GM12878 (cell line): ENCODE data around the gene CFAP57. TPM values are rescaled to one million over a fixed set of nuclear protein-coding genes. Genes with fewer than 3 reads are reported as not detected.

ENCODE experiments used
- ATAC-seq: fragments of 200-7000 bp; cut with Tn5 transposase; 3 replicates; pipeline ENCODE4 v1.9.1; 2020; ENCODE audit warnings: mild to moderate bottlenecking, moderate library complexity
- BruUV-seq: library from RNA; stranded (reverse); fragments of 400-500 nt; replicated peaks from 2 replicates; lab custom pipeline; 2021; lab: Mats Ljungman, UMichigan
- CTCF ChIA-PET: fragments of 300-600 bp; sonication (Branson Sonifier 250); formaldehyde crosslinking; extraction: SDS; loops from one replicate; lab custom pipeline; 2021; ENCODE audit warnings: inconsistent platforms; lab: Yijun Ruan, JAX
- POLR2A ChIA-PET: fragments of 350-600 bp; formaldehyde crosslinking; extraction: SDS; loops from one replicate; lab custom pipeline; 2021; ENCODE audit warnings: inconsistent platforms; lab: Charles Lee
- RAD21 ChIA-PET: fragments of 300-600 bp; sonication (Branson Sonifier 250); formaldehyde crosslinking; loops from one replicate; lab custom pipeline; 2023; ENCODE audit warnings: antibody characterized with exemption; ENCODE audit not compliant: unreplicated experiment; lab: Charles Lee
- SMC1A ChIA-PET: fragments of 300-600 bp; sonication (Branson Sonifier 250); formaldehyde crosslinking; loops from one replicate; lab custom pipeline; 2023; ENCODE audit not compliant: unreplicated experiment, uncharacterized antibody; lab: Charles Lee
- DNase-seq: peaks from one replicate; pipeline ENCODE4 v3.0.0-alpha.2; 2011; ENCODE audit warnings: low read depth, low spot score
- FAIRE-seq: peaks from 3 replicates; lab custom pipeline; 2011; peaks lifted over from hg19 to GRCh38; lab: Jason Lieb, UNC
- H2AFZ ChIP-seq: 2 replicates; pipeline ENCODE4 v1.6.0; 2011; ENCODE audit warnings: low read depth, low read length, control low read depth; ENCODE audit not compliant: control insufficient read depth
- H3K27ac ChIP-seq: 2 replicates; pipeline ENCODE4 v1.5.1; 2011; ENCODE audit warnings: control low read depth; ENCODE audit not compliant: control insufficient read depth, insufficient read depth
- H3K27me3 ChIP-seq, 2 experiments: replicated peaks in 1 of 2; 2 replicates each; pipeline versions ENCODE4 v1.6.0 to v1.6.1; 2011; ENCODE audit warnings: low read length in 1 of 2; ENCODE audit not compliant: control insufficient read depth in 2 of 2, insufficient read depth in 2 of 2
- H3K36me3 ChIP-seq, 2 experiments: 2 replicates each; pipeline ENCODE4 v1.5.1; 2011; ENCODE audit warnings: low read length in 1 of 2; ENCODE audit not compliant: control insufficient read depth in 2 of 2, insufficient read depth in 2 of 2
- H3K4me1 ChIP-seq: 2 replicates; pipeline ENCODE4 v1.6.1; 2011; ENCODE audit warnings: mild to moderate bottlenecking, low read length, moderate library complexity, mixed read lengths; ENCODE audit not compliant: control insufficient read depth, insufficient read depth
- H3K4me2 ChIP-seq: 2 replicates; pipeline ENCODE4 v1.6.0; 2011; ENCODE audit warnings: control low read depth; ENCODE audit not compliant: control insufficient read depth, insufficient read depth
- H3K4me3 ChIP-seq: fragments of 200-600 bp; sonication (generic); 2 replicates; pipeline ENCODE4 v1.5.1; 2016
- H3K79me2 ChIP-seq: 2 replicates; pipeline ENCODE4 v1.6.0; 2011; ENCODE audit warnings: low read length; ENCODE audit not compliant: control insufficient read depth, insufficient read depth
- H3K9ac ChIP-seq: 2 replicates; pipeline ENCODE4 v1.8.0; 2011; ENCODE audit warnings: low read length, control low read depth, mixed read lengths; ENCODE audit not compliant: control insufficient read depth, insufficient read depth
- H3K9me3 ChIP-seq: replicated peaks from 3 replicates; pipeline ENCODE4 v1.5.1; 2011; ENCODE audit warnings: mild to moderate bottlenecking, low read length; ENCODE audit not compliant: control insufficient read depth, insufficient read depth
- H4K20me1 ChIP-seq: 2 replicates; pipeline ENCODE4 v1.6.0; 2011; ENCODE audit not compliant: control insufficient read depth, insufficient read depth
- ATF3 ChIP-seq: IDR thresholded peaks from 2 replicates; pipeline ENCODE4 v1.6.1; 2011; ENCODE audit warnings: low read depth, mild to moderate bottlenecking, low read length, moderate library complexity, borderline replicate concordance; ENCODE audit errors: extremely low read depth
- BACH1 ChIP-seq: fragments of 450-650 bp; IDR thresholded peaks from 2 replicates; pipeline ENCODE4 v1.6.1; 2017; ENCODE audit warnings: mild to moderate bottlenecking, borderline replicate concordance
- CBX5 ChIP-seq: sonication (generic); IDR thresholded peaks from 2 replicates; pipeline ENCODE4 v1.6.1; 2016; ENCODE audit warnings: low read depth, moderate library complexity, mild to moderate bottlenecking, inconsistent platforms
- CREM ChIP-seq: IDR thresholded peaks from 2 replicates; pipeline ENCODE4 v1.6.1; 2014; ENCODE audit warnings: antibody characterized with exemption, low read depth
- JUND ChIP-seq: IDR thresholded peaks from 2 replicates; pipeline ENCODE4 v1.6.1; 2012; ENCODE audit warnings: low read depth, mild to moderate bottlenecking, low read length, improper control_type of control experiment, moderate library complexity
- MEF2B ChIP-seq: fragments of 450-650 bp; IDR thresholded peaks from 2 replicates; pipeline ENCODE4 v1.6.1; 2018; ENCODE audit warnings: mild to moderate bottlenecking, moderate library complexity; ENCODE audit not compliant: partially characterized antibody, poor library complexity, severe bottlenecking
- SREBF2 ChIP-seq: IDR thresholded peaks from 2 replicates; pipeline ENCODE4 v1.6.1; 2012; ENCODE audit warnings: mild to moderate bottlenecking, low read length
- SUZ12 ChIP-seq: fragments of 200-600 bp; sonication (generic); IDR thresholded peaks from one replicate; pipeline ENCODE4 v1.6.1; 2018; ENCODE audit warnings: antibody characterized with exemption, mild to moderate bottlenecking; ENCODE audit not compliant: unreplicated experiment
- TCF12 ChIP-seq: IDR thresholded peaks from 2 replicates; pipeline ENCODE4 v1.6.1; 2011; ENCODE audit warnings: low read depth, mild to moderate bottlenecking, low read length
- YBX1 ChIP-seq: fragments of 450-650 bp; IDR thresholded peaks from 2 replicates; pipeline ENCODE4 v1.6.1; 2016; ENCODE audit warnings: antibody characterized with exemption
- WGBS: methylation state at CpG from one replicate; pipeline ENCODE4 v1.1.6; 2016; ENCODE audit warnings: low lambda C conversion rate; ENCODE audit not compliant: insufficient replicate concordance, insufficient coverage; ENCODE audit errors: missing lambda C conversion rate; 5-methylcytosine and 5-hydroxymethylcytosine counted together
- in situ Hi-C: fragments of 300-500 bp; cut with MboI; formaldehyde crosslinking; loops from 9 replicates; pipeline ENCODE4 v1.14.3; 2018; ENCODE audit warnings: mixed read lengths
- intact Hi-C: fragments of 100-400 bp; cut with micrococcal nuclease; formaldehyde crosslinking; loops from one replicate; pipeline ENCODE4 v1.14.2; 2022; ENCODE audit not compliant: unreplicated experiment
- polyA plus RNA-seq, 11 experiments: library from polyadenylated mRNA; depleted of rRNA in 4 of 11; unstranded in 6 of 11; stranded (reverse) in 5 of 11; fragments of >200 nt; fragmentation: Nextera tagmentation in 4 of 11; fragmentation: Illumina TruSeq in 1 of 11; extraction: Ambion mirVana in 4 of 11; extraction: Trizol in 1 of 11; gene quantifications; 1 replicate in 1 of 11; 2 replicates in 10 of 11; pipeline versions ENCODE4 v1.2.1 to v1.2.3, GENCODE V29; 2011 to 2016; ENCODE audit warnings: inconsistent platforms in 2 of 11, missing spikeins in 2 of 11, low read depth in 1 of 11
- total RNA-seq, 4 experiments: library from RNA; depleted of rRNA in 3 of 4; stranded (reverse); fragments of >200 nt in 3 of 4; fragmentation: Illumina TruSeq in 1 of 4; extraction: Trizol in 1 of 4; gene quantifications; 2 replicates each; pipeline versions ENCODE4 v1.2.1 to v1.2.3, GENCODE V29; 2013 to 2021

The CFAP57 gene
- total and polyA plus RNA-seq, 10 of the 15 experiments (the other 5 are each of a cell fraction or from before 2014, with no cell fraction given), result 0.45 to 4.8 (median 1.3) TPM

DNA sequence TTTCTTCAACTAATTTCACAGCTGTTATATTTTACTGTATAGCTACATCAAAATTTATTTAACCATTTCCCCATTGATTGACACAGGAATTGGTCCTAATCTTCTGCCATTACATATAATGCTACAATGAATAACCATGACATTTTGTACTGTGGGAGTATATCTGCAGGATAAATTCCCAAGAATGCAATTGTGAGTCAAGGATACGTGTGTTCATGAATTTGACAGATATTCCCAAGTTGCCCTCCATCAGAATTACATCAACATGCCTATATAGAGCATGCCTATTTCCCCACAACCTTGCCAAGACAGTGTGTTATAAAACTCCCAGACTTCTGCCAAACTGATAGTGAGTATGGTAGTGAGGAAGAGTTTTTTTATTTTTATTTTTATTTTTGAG lies 125.9 kb downstream of the CFAP57 start:
- CTCF ChIA-PET, result interaction anchor here (0.6 to 1.8 kb wide), 2 partner anchors 12 to 71 kb away, joined by 3 to 5 read pairs; no protein-coding TSS in a partner anchor

DNA sequence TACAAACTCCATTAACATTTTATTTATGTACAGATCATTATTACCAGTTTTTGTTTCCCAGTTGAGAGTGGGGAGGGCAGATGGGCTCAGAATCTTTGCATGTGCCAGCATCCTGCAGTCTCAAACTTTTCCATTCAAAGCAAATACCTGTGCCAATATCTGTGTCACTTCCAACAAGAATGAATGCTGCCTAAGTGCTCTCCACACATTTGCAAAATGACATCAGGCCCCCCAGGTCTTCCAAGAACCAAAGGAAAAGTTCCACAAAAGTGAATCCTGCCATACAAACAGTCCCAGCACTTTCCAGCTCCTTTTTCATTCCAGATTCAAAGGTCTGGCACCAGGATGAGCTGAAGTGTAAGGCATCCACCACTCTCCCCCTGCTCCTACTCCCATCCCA lies 127.0 kb downstream of the CFAP57 start:
- Histone ChIP-seq H2AFZ (no peak overlapping the region), H3K27ac (no peak overlapping the region), H3K9ac (no peak overlapping the region), H3K79me2 (no peaks in the 10 kb centered on the region), H4K20me1 (no peaks in the 10 kb centered on the region), H3K27me3 (no peaks in the 10 kb centered on the region), H3K4me2 (no peak overlapping the region), H3K36me3 (no peaks in the 10 kb centered on the region), H3K4me1 (peaks cover 13% of the 10 kb centered on the region), H3K4me3 (no peak overlapping the region), H3K9me3 (no peaks in the 10 kb centered on the region)
- CTCF ChIA-PET, result no interaction called here
- POLR2A ChIA-PET, result no interaction called here
- ATAC-seq (no peak), FAIRE-seq (no peak), DNase-seq (no peak)
- SMC1A ChIA-PET, result interaction anchor here (1.3 kb wide), 1 partner anchor 9 kb away, joined by 4 read pairs; no protein-coding TSS in a partner anchor
- intact Hi-C loops (loop anchor here (5.0 kb wide), 1 partner anchor 68 kb away; the partner anchor contains the start of gene ELOVL1), in situ Hi-C loops (no loop called here)
- TF ChIP-seq ATF3, result no peak
- BruUV-seq, result no TSS peak
- RAD21 ChIA-PET, result no interaction called here

More for the DNA sequence above, 125.9 kb downstream of the CFAP57 start:
- no peak overlapping the region for H3K4me2 ChIP-seq
- in situ Hi-C loops (no loop called here), intact Hi-C loops (loop anchor here (5.0 kb wide), 1 partner anchor 69 kb away; the partner anchor contains the start of gene ELOVL1)
- no peak for TF ChIP-seq MEF2B
- TF ChIP-seq TCF12, result no peak
- TF ChIP-seq SUZ12, result no peak
- no peak for TF ChIP-seq CREM
- TF ChIP-seq BACH1, result no peak
- no peak for TF ChIP-seq CBX5
- TF ChIP-seq SREBF2, result no peak
- no peak for TF ChIP-seq YBX1
- TF ChIP-seq JUND, result no peak
- peaks cover 13% of the 10 kb centered on the region for H3K4me1 ChIP-seq
- no peak overlapping the region for H3K4me3 ChIP-seq
- no peak for FAIRE-seq
- ATAC-seq, result no peak
- no peaks in the 10 kb centered on the region for H3K9me3 ChIP-seq
- no peak for DNase-seq
- H3K36me3 ChIP-seq, result no peaks in the 10 kb centered on the region
- no peaks in the 10 kb centered on the region for H4K20me1 ChIP-seq
- no peaks in the 10 kb centered on the region for H3K79me2 ChIP-seq
- H3K27ac ChIP-seq, result no peak overlapping the region
- no peak overlapping the region for H2AFZ ChIP-seq
- POLR2A ChIA-PET, result no interaction called here
- no peak overlapping the region for H3K9ac ChIP-seq
- no peaks in the 10 kb centered on the region for H3K27me3 ChIP-seq
- no TSS peak for BruUV-seq
- RAD21 ChIA-PET, result no interaction called here
- SMC1A ChIA-PET, result interaction anchor here (1.3 kb wide), 2 partner anchors 10 to 26 kb away, joined by 3 to 4 read pairs; no protein-coding TSS in a partner anchor
- 38% methylated on average over 1 of the region's 1 CpG for WGBS
